Upper lobe of left lung (tissue), 6 donors: Measurements from ENCODE around the gene PRXL2C. TPM values are rescaled to one million over a fixed set of nuclear protein-coding genes. Genes with fewer than 3 reads are reported as not detected.
A peak's percentile ranks its signal among the peaks of the same experiment; 100 is the strongest.
"Not testable (repeated sequence)": the region's sequence is repeated elsewhere in the genome, so short reads cannot be mapped to it uniquely, and the experiment has no call there.

Source experiments
- ATAC-seq, 2 donors: fragments of 200-7000 bp; cut with Tn5 transposase; one replicate each; pipeline ENCODE4 v1.9.1; 2022; ENCODE audit warnings: mild to moderate bottlenecking in 2 of 2, moderate library complexity in 2 of 2; ENCODE audit not compliant: low FRiP score in 2 of 2
- DNase-seq, 2 donors: peaks; one replicate each; pipeline ENCODE4 v3.0.0-alpha.2; 2019 to 2020
- H3K27ac ChIP-seq, 4 donors: fragments of 200-600 bp; sonication (generic); one replicate each; pipeline ENCODE4 v1.5.1; 2016 to 2019
- H3K27me3 ChIP-seq, 4 donors: fragments of 200-600 bp; sonication (generic); one replicate each; pipeline ENCODE4 v1.5.1; 2017 to 2019
- H3K36me3 ChIP-seq, 4 donors: fragments of 200-600 bp; sonication (generic); one replicate each; pipeline ENCODE4 v1.5.1; 2016 to 2019
- H3K4me1 ChIP-seq, 4 donors: fragments of 200-600 bp; sonication (generic); one replicate each; pipeline ENCODE4 v1.5.1; 2018 to 2019
- H3K4me3 ChIP-seq, 4 donors: fragments of 200-600 bp; sonication (generic); one replicate each; pipeline ENCODE4 v1.5.1; 2017 to 2019; ENCODE audit warnings: mild to moderate bottlenecking in 2 of 4, moderate library complexity in 1 of 4
- H3K9me3 ChIP-seq, 4 donors: fragments of 200-600 bp; sonication (generic); one replicate each; pipeline ENCODE4 v1.5.1; 2018 to 2019
- CTCF ChIP-seq, 6 experiments: fragments of 450-650 bp in 4 of 6; fragments of 200-600 bp in 2 of 6; sonication (generic) in 2 of 6; IDR thresholded peaks; one replicate each; pipeline ENCODE4 v1.5.1; 2016 to 2019; ENCODE audit warnings: antibody characterized with exemption in 6 of 6
- EP300 ChIP-seq, 4 donors: sonication (generic); formaldehyde crosslinking; IDR thresholded peaks; one replicate each; pipeline ENCODE4 v1.5.1; 2017; ENCODE audit warnings: antibody characterized with exemption in 4 of 4, control low read depth in 2 of 4
- POLR2A ChIP-seq, 4 donors: fragments of 450-650 bp; IDR thresholded peaks; one replicate each; pipeline ENCODE4 v1.5.1; 2016 to 2017; ENCODE audit warnings: antibody characterized with exemption in 4 of 4, mild to moderate bottlenecking in 2 of 4
- POLR2AphosphoS5 ChIP-seq, 2 donors: sonication (generic); formaldehyde crosslinking; IDR thresholded peaks; one replicate each; pipeline ENCODE4 v1.5.1; 2017; ENCODE audit warnings: antibody characterized with exemption in 2 of 2
- WGBS, 2 donors: methylation state at CpG; one replicate each; pipeline ENCODE4 v1.1.5; 2017 to 2018; 5-methylcytosine and 5-hydroxymethylcytosine counted together
- total RNA-seq, 6 donors: library from RNA; depleted of rRNA in 4 of 6; stranded (reverse); fragments of >200 nt in 4 of 6; gene quantifications; one replicate each; pipeline versions ENCODE4 v1.1.0 to v1.2.1, GENCODE V29; 2016 to 2021
- donor health status: DM: no; HTN: no; CAD: no; lungs with moderate emphysema.
- donor health status: DM: no; HTN: yes; CAD: no; lungs with severe emphysema.

Gene PRXL2C
- total RNA-seq, 6 donors from 2014 or later, result 3.8 to 32.7 (median 23.9) TPM

GRCh38 chr9:96688187-96688586 is 33.1 kb upstream of the PRXL2C start:
- Histone ChIP-seq H3K4me1 (peaks cover 4 to 16% (median 9%) of the 10 kb centered on the region in 4 donors), H3K9me3 (peaks cover 0 to 7% (median 6%) of the 10 kb centered on the region in 4 donors), H3K36me3 (no peaks in the 10 kb centered on the region), H3K27me3 (no peaks in the 10 kb centered on the region), H3K4me3 (peak overlapping the region in 3 of 4 donors; percentile 2 to 54 (median 17)), H3K27ac (peak overlapping the region in 3 of 4 donors; percentile 46 to 49 (median 48))
- DNase-seq (peak in 1 of 2 donors; percentile 31), ATAC-seq (peak in 1 of 2 donors; percentile 38)
- WGBS, 2 donors, result 56 to 67% methylated on average over 5 of the region's 5 CpGs
- no peak for TF ChIP-seq POLR2A (IDR thresholded peaks at IDR 0.05)
- no peak for TF ChIP-seq POLR2AphosphoS5 (IDR thresholded peaks at IDR 0.05)
- no peak for TF ChIP-seq CTCF (IDR thresholded peaks at IDR 0.05)
- no peak for TF ChIP-seq EP300 (IDR thresholded peaks at IDR 0.05)

GRCh38 chr9:96686638-96687335 is 31.7 kb upstream of the PRXL2C start:
- peaks cover 4 to 16% (median 9%) of the 10 kb centered on the region in 4 donors for H3K4me1 ChIP-seq
- no peaks in the 10 kb centered on the region for H3K27me3 ChIP-seq
- WGBS, 2 donors, result 5 to 11% methylated on average over 16 to 39 of the region's 62 CpGs
- ATAC-seq (peak; percentile 96 to 98), DNase-seq (peak; percentile 82 to 96)
- no peaks in the 10 kb centered on the region for H3K36me3 ChIP-seq
- no peaks in the 10 kb centered on the region for H3K9me3 ChIP-seq
- TF ChIP-seq POLR2AphosphoS5 (IDR thresholded peaks at IDR 0.05), result peak in 1 of 2 donors; percentile 55
- no peak for TF ChIP-seq EP300 (IDR thresholded peaks at IDR 0.05)
- peak in 5 of 6 experiments; percentile 26 to 54 (median 45) for TF ChIP-seq CTCF (IDR thresholded peaks at IDR 0.05)
- peak in 1 of 4 donors; percentile 42 for TF ChIP-seq POLR2A (IDR thresholded peaks at IDR 0.05)
- H3K27ac ChIP-seq, result peak overlapping the region; percentile 45 to 83 (median 72)
- peak overlapping the region in 3 of 4 donors; percentile 49 to 54 (median 50) for H3K4me3 ChIP-seq

- H3K27ac ChIP-seq, result no peak overlapping the region
- H3K36me3 ChIP-seq, result no peaks in the 10 kb centered on the region
- no peaks in the 10 kb centered on the region for H3K4me1 ChIP-seq
- no peak overlapping the region for H3K4me3 ChIP-seq
- DNase-seq, result no peak
- H3K9me3 ChIP-seq, result no peaks in the 10 kb centered on the region
- H3K27me3 ChIP-seq, result no peaks in the 10 kb centered on the region
- no peak for ATAC-seq
- WGBS, 2 donors, result 57 to 60% methylated on average over 4 of the region's 4 CpGs
- no peak for TF ChIP-seq POLR2A (IDR thresholded peaks at IDR 0.05)
- no peak for TF ChIP-seq POLR2AphosphoS5 (IDR thresholded peaks at IDR 0.05)
- no peak for TF ChIP-seq CTCF (IDR thresholded peaks at IDR 0.05)
- no peak for TF ChIP-seq EP300 (IDR thresholded peaks at IDR 0.05)
Measured at GRCh38 chr9:96680812-96681499, 25.8 kb upstream of the PRXL2C start.

GRCh38 chr9:96674906-96675538 is 19.9 kb upstream of the PRXL2C start:
- no peaks in the 10 kb centered on the region for H3K4me1 ChIP-seq
- ATAC-seq, result no peak
- TF ChIP-seq EP300 (IDR thresholded peaks at IDR 0.05), result no peak
- H3K36me3 ChIP-seq, result no peaks in the 10 kb centered on the region
- no peak overlapping the region for H3K27ac ChIP-seq
- no peak for DNase-seq
- H3K27me3 ChIP-seq, result no peaks in the 10 kb centered on the region
- no peaks in the 10 kb centered on the region for H3K9me3 ChIP-seq
- no peak overlapping the region for H3K4me3 ChIP-seq

- H3K4me1 ChIP-seq, H3K27ac ChIP-seq, ATAC-seq, H3K4me3 ChIP-seq, H3K9me3 ChIP-seq, DNase-seq, H3K36me3 ChIP-seq, H3K27me3 ChIP-seq: not testable (repeated sequence)
- 93% methylated on average over 3 to 4 of the region's 4 CpGs for WGBS, 2 donors
Measured at GRCh38 chr9:96673786-96674185, 18.7 kb upstream of the PRXL2C start.
